GM19467 (cell line): ENCODE data around the gene C3orf70.

Source experiments
- ATAC-seq: cut with Tn5 transposase; IDR thresholded peaks from one replicate; pipeline ENCODE4 v1.9.1; 2021; ENCODE audit warnings: mild to moderate bottlenecking, moderate library complexity; ENCODE audit not compliant: unreplicated experiment

The C3orf70 gene

DNA sequence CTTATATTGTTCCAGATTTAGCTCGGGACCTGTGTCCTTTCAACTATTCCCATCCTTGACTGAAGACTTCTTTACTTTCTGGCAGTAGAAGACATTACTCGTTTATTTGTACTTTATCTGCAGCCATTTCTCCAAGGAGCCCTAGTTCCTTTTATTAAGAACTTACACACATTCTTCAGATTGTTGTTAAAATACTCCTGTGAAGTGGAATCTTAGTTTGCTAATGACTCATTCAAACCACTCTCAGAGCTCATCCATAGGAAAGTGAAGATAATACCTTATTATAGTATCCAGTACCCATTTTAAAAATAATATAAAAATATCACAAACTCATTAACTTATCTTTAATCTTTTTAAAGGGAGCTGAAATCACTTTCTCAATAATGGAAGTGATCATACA, 63.5 kb downstream of the C3orf70 start:
- no peak for ATAC-seq

DNA sequence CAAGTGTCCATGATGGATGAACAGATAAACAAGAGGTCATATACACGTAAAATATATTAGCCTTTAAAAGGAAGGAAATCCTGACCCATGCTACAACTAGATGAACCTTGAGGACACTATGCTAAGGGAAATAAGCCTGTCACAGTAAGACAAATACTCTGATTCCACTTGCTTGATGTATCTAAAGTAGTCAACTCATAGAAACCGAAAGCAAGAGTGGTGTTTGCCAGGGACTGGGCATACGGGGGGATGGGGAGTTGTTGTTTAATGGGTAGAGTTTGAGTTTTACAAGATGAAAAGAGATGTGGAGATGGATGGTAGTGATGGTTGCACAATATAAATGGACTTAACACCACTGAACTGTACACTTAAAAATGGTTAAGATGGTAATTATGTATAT, 65.4 kb downstream of the C3orf70 start:
- ATAC-seq: no peak

DNA sequence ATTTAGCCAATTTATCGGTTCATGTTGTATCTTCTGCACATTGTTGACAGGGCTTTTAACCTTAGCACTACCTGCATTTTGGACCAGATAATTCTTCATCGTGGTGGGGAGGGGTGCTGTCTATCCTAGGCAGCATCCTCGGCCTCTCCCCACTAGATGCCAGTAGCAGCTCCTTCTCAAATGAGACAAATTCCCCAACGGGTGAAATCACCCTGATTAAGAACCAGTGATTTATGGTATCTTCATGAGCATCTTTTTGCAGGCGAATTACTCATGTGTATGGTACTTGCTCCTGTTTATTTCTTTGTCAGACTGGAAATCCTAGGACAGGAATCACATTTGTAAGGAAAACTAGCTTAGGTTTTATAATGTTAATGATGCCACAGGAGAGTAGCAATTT, 68.0 kb downstream of the C3orf70 start:
- no peak for ATAC-seq

DNA sequence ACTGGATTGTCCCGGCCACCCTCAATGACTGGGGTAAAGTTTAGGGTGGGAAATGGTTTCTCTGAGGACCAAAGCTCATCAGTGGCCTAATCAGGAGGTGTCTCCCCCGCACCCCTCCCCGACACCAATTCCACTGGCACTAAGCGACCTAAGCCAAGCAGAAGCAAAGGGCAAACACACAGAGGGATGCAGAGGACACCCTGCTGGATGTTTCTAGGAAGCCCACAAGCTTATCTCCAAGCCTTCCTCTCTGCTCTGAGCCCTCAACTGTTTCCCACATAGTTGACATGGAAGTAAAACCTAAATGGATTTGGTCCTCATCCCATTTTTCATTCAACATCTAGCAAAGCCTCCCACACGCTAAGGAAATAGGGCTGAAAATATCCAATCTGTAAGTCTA, 68.5 kb downstream of the C3orf70 start:
- no peak for ATAC-seq

DNA sequence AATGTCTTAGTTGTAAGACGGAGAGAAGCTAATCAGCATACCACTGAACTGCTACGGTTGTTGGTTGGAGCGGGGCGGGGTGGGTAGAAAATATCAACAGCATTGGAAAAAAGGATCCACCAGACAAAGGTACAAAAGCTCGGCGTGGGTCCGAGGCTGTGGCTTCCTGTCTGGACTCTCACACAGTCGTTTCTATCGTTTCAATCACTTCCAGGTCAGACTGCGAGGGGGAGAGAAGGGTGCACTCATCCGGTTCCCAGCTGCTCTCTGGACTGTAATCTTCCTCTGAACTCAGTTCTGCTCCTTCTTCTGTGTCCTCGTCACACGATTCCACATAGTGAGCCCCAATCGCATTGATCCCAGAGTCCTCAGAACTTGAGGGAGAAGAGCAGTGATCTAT, 70.0 kb downstream of the C3orf70 start:
- no peak for ATAC-seq

DNA sequence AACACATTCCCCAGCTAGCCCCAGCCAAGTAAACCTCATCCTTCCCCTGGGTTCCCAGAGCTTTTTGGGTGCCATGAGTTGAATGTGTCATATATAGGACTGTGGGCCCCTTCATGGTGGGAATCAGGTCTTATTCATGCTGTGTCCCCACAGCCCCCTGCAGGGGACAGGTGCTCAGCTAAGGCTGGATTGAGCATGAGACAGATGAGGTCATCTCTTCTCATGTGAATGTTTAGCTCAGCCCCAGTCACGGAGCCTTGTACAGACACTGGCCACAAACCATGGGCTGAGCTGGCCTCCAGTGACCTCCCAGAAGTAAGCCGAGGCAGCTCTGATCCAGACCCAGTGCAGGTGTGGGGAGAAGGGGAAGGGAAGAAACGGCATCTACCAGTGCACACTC, 70.7 kb downstream of the C3orf70 start:
- no peak for ATAC-seq

DNA sequence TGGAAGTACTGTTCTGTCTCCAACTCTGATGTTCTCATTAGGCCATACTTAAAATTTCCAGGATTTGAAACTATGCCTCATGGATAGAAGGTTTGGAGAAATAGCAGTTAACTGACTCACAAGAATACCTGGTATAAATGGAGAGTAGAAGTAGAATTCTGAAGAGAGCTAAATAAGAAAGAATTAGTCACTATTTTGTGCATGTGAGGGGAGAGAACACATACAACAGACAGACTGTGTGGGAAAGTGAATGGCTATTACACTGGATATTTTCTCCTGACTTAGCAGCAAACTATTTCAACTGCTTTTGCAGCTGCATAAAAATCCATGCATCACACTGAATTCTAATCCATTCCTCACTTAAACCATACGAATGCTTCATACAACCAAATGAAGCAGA, 71.3 kb downstream of the C3orf70 start:
- ATAC-seq: no peak

DNA sequence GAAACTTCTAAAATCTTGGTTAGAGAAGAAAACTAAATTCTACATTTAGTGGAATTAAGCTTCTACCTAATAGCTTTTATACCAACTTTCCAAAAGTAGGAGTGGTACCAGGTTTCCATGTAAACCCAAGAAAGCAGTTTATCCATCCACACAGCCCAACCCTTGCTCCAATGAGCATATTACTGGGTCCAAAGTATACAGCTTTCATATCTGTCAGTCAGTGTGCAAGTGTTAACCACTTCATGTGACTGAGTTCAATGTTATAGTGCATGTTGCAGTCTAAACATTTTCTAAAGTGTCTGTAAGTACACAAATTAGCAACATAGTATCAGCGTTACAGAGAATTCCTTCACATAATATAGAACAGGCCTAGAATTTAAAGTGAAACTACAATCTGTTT, 73.2 kb downstream of the C3orf70 start:
- no peak for ATAC-seq

DNA sequence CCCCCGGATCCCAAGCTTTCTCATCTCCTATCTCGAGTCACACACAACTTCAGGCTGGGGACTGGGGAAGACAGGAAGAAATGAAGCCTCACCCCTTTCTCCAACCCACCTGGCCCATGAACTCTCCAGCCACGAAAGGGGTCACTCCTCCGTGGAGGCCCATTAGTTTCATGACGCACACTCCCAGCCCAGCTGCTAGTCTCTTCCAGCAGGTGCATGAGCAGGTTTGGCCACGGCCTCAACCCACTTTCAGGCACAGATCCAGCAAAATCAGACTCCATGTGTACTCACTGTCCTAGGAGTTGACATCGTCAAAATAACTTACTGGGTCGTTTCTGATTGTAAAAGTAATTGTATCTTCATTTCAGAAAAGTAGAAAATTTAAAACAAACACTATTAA, 76.6 kb downstream of the C3orf70 start:
- no peak for ATAC-seq

DNA sequence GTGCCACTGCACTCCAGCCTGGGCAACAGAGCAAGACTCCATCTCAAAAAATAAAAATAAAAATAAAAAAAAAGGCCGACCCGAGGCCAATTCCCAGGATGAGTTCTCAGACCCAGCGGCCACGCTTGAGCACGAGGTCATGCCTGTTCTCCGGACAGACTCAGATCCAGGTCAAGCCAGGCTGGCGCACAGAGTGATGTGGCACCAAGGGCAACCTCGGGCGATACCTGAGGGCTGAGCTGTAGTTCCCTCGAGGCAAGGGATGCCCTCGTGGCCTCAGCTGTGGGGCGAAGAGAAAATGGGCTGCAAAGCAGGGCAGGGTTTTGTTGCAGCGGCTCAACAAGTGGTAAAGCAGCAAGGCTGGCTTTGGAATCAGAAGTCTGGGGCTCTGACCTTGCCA, 77.3 kb downstream of the C3orf70 start:
- no peak for ATAC-seq

DNA sequence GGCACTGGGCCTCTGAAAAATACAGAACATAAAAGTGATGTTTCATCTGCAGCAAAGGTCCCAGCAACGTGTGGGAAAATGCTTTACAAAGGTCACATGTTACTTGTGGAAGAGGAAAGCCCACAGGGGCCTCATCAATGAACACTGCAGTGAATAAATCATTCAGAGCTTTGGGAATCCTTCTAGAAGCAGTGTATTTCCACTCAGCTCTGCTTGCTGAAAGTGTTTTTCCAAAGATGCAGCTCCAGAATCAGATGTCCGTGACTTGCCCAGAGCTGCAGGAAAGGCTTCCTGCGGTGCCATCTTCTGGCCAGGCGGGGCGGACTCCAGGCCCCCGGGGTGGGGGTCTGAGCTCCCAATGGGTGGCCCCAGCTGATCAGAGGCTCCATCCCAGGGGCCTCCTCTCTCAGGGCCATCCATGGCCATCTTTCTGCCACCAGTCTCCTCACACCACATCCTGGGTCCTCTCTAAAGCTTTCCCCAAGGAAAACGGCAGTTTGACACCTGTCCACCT, 81.5 kb downstream of the C3orf70 start:
- ATAC-seq: no peak

DNA sequence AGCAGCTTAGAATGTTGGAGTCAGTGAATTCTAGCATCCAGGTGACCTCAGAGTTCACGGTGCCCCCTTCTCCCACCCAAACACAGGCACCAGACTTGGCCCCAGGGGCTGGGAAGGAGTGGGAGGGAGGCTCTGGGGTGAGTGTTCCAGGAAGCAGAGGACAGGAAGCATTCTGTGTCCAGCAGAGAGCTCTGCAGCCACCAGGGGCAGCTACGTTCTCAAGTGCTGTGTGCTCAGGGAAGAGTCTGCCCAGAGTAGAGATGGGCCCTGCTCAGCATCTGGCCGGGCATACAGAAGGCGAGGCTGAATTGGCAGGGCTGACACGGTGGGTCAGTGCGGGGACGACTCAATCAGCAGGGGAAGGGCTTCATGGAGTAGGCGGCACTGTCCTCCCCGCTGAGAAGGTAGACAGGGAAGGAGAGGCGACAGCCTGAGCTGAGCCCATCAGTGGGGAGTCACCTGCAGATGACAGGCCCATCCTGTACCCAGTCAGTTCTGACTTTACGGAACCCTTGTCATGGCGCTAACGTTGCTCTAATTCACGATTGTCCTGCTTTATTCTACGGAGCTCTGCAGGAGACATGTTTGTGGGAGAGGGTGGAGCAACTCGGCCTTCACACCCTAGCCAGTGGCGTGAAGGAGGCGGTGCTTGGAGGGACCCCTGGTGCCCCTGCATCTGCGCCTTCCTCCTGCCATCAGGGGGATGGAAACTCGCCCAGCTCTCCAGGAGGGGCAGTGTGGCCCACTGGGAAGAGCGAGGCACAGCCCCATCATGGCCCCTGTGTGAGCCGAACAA, 82.2 kb downstream of the C3orf70 start:
- ATAC-seq: no peak

DNA sequence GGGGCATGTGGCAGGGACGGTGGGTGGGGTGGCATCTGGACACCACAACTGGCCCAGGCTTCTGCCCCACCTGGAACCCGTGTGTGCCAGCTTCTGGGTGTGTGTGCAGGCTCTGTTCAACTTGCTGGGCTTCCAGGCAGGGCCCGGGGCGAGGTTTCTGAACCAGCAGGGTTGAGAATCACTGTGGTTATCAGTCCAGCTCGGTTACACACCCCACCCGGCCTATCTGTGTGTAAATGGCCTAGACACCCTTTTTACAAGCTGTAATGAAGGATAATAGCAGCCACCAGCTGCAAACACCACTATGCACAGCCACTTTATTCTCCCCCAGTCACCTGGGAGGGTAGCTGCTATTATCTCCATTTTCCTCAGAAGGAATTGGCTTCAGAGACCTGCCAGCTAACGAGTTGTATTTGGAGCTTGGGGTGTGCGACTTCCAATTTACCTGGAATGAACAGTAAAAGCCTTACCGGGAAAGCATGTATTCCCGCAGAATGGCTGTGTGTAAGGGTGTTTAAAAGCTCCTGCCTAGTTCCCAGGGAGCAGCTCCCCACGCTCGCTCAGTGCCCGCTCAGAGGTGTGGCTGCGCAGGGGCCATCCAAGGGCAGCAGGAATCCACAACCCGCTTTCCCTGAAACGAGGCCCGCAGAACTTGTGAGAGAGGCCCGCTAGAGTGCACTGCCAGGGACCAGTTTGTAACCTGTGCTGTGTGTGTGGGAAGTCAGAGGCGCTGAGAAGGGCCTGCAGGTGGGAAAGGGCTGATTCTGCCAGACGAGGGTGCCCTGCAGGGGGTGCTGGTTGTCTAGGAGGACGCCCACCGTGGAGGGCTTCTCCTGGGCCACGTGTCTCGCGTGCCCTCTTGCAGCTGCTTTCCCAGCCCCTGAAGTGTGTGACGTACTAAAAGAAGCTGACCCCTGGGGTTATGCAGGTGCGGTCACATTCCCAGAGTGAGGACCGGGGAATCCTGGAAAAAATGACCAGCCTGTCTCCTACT, 83.5 kb downstream of the C3orf70 start:
- ATAC-seq: no peak

DNA sequence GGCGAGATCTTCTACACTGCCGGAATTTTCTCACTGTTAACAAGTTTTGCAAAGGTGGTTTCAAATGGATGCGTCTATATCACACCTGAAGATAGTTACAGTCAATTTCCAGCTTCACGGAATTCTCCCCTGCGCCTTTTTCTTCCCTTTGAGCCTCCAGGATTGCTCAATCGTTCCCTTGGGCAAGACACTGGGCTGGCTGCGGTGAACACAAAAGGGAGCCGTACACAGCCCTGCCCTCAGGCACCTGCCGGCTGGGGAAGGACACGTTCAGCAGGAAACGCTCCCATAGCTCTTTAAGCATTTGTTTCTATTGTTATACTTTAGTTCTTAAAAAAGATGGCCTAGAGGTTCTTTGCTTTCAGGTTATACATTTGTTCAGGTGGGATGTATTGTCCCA, 85.7 kb downstream of the C3orf70 start:
- ATAC-seq: no peak

DNA sequence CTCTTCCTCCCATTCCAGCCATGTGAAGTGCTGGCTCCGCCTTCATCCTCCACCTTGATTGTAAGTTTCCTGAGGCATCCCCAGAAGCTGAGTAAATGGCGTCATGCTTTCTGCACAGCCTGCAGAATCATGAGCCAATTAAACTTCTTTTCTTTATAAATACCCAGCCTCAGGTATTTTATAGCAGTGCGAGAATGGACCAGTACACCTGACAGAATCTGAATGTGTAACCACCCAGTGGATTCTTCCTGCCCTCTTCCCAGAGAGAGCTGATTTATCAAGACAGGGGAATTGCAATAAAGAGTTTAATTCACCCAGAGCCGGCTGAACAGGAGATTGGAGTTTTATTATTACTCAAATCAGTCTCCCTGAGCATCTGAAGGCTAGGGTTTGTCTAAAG, 86.6 kb downstream of the C3orf70 start:
- no peak for ATAC-seq

DNA sequence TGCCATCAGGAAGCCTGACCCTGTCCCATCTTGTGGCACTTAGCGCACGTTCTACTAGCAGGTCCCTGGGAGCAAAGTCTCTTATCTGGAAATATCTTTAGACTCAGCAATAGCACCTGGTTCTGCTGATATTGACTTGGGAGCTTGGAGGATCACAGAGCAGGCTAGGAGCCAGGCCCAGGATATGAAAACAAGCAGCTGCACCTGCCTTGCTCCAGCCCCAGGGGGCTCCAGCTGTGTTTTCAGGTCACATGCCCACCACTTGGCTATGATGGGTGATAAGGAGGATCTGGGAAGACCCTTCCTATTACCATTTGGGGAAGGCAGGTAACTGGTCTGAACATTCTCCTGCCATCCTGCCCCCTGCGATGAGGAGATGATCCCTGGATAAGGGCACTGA, 87.8 kb downstream of the C3orf70 start:
- no peak for ATAC-seq

DNA sequence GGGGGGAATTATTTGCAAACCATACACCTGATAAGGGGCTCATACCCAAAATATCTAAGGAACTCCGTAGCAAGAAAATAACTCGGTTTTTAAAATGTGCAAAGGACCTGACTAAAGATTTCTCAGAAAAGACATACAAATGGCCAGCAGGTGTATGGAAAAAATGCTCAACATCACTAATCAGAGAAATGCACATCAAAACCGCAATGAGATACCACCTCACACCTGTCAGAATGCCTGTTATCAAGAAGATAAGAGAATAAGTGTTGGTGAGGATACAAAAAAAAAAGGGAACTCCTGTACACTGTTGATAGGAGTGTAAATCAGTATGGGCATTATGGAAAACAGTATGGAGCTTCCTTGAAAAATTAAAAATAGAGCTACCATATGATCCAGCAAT, 89.4 kb downstream of the C3orf70 start:
- no peak for ATAC-seq

DNA sequence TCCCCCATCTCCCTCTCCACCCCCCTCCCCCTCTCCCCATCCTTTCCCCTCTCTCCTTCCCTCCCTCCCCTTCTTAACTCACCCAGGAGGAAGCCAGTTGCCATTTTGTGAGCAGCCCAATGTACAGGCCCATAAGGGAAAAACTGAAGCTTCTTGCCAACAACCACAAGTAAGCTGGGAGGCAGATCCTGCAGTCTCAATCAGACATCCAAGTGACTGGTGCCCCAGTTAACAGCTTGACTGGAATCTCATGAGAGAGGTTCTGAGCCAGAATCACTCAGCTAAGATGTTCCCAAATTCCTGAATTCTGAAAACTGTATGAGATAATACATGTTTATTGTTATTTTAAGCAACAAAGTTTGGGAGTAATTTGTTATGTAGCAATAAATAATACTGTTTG, 90.7 kb downstream of the C3orf70 start:
- ATAC-seq: no peak

DNA sequence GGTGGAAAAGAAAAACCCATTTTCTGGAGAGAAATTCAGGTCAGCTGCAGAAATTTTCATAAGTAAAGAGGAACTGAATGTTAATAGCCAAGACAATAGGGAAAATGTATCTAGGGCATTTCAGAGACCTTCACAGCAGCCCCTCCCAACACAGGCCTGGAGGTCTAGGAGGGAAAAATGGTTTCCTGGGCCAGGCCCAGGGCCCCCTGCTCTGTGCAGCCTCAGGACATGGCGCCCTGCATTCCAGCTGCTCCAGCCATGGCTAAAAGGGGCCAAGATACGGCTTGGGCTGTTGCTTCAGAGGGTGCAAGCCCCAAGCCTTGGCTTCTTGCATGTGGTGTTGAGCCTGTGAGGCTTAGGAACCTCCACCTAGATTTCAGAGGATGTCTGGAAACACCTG, 92.2 kb downstream of the C3orf70 start:
- no peak for ATAC-seq

DNA sequence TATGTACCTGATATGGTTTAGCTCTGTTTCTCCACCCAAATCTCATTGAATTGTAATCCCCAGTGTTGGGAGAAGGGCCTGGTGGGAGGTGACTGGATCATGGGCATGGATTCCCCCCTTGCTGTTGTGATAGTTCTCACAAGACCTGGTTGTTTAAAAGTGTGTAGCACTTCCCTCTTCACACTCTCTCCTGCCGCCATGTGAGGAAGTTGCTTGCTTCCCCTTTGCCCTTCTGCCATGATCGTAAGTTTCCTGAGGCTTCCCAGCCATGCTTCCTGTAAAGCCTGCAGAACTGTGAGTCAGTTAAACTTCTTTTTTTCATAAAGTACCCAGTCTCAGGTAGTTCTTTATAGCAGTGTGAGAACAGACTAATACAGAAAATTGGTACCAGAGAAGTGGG, 93.1 kb downstream of the C3orf70 start:
- ATAC-seq: no peak

DNA sequence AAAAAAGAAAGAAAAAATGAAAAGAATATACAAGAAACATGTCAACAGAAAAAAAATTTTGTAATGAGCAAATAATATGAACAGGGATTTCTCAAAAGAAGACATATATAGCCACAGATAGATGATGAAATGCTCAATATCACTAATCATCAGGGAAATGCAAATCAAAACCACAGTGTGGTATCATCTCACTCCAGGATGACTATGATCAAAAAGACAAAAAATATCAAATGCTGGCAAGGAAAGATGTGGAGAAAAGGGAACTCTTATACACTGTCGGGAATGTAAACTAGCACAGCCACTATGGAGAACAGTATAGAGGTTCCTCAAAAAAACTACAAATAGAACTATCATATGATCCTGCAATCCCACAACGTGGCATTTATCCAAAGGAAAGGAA, 94.1 kb downstream of the C3orf70 start:
- no peak for ATAC-seq

DNA sequence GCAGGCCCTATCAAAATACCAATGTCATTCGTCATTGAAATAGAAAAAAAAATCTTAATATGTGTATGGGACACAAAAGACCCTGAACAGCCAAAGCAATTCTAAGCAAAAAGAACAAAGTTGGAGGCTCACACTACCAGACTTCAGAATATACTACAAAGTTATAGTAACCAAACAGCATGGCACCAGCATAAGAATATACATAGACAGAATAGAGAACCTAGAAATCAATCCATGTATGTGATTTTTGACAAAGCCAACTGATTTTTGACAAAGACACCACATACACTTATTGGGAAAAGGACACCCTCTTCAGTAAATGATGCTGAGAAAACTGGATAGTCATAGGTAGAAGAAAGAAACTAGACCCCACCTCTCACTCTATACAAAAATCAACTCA, 95.0 kb downstream of the C3orf70 start:
- ATAC-seq: no peak
